HG03066 (cell line): ENCODE measurements around the gene WDPCP.
"Not testable (repeated sequence)": the region's sequence is repeated elsewhere in the genome, so short reads cannot be mapped to it uniquely, and the experiment has no call there.

Experiments used
- ATAC-seq: cut with Tn5 transposase; IDR thresholded peaks from one replicate; pipeline ENCODE4 v1.9.1; 2021; ENCODE audit warnings: low read depth; ENCODE audit not compliant: unreplicated experiment

The WDPCP gene

DNA sequence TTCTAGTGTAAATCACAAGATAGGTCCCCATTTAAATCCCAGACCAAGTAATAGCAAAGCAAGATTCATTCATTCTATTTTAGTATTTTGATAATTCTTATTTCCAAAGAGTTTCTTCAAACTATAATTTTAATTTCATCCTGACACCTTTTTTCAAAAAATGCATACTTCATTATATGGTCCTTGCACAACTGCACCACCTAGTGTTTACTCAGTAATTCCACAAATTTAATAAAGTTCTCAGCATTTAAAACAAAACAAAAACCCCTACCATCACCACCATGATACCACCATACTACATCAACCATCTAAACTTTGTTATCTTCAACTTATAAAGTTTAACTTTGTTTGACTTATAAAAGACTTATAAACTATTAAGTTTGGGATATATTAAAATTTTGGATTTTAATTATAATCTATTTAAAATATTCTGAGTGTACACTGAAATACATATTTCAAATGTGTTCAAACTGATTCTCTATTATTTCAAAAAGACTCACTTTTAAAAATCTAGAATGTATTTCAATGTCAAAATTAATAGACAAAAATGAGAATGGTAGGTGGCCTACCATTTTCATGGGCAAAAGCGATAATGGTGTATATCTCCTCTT, 44.2 kb downstream of the WDPCP start:
- no peak for ATAC-seq

DNA sequence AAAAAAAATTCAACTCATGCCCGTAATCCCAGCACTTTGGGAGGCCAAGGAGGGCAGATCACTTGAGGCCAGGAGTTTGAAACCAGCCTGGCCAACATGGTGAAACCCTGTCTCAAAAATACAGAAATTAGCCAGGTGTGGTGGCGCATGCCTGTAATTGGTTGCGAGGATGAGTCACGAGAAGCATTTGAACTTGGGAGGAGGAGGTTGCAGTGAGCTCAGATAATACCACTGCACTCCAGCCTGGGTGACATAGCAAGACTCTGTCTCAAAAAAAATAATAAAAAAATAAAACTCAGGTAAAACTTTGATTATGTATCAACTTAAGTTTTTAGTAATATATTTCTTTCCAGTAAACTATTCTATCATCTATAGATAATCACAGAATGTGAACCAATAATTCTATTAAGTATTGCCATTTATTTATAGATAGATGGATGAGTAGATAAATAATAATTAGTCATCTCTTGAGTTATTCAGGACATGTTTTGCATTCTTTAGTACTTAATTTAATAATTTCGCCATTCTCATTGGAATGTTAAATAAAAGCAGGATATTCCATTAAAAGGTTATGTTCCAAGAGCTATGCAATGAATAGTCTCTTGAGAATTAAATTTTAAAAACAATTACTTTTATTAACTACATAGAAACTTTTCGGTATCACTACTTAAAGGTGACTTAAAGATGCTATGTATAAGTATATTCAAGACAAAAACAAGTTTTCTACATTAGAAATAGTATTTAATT, 48.7 kb downstream of the WDPCP start:
- no peak for ATAC-seq

DNA sequence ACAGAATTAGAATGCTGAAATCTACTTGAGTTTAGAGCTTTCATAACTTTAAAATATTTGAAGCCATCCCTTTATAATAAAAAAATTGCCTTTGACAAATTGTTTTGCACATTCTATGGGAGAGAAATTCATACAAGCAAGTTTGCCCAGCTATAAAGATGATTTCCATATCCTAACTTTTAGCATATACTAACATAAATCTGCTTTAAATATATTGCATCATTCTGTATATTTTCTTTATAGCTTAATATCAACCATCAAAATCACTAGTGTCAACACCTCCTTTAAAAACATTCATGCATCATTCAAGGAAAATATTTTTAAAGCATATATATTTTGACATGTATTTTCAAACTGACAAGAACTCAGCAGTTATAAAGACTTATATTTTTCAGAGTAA, 49.9 kb downstream of the WDPCP start:
- no peak for ATAC-seq

DNA sequence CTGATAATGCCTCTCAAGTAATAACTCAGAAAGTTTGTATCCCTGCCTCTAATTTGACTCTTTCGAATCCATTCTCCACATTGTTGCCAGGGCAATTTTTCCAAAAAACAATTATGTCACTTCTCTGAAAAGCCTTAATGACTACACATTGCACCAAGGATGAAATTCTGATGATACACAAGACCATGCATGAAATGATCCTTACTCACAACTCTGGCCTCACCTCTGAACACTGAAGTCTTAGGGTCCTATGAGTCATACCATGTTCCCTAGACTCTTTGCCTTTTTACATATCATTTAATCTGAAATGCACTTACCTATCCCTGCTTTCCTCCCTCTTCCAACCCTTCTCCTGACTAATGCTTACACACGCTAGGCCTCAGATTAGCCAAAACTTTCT, 51.0 kb downstream of the WDPCP start:
- no peak for ATAC-seq

DNA sequence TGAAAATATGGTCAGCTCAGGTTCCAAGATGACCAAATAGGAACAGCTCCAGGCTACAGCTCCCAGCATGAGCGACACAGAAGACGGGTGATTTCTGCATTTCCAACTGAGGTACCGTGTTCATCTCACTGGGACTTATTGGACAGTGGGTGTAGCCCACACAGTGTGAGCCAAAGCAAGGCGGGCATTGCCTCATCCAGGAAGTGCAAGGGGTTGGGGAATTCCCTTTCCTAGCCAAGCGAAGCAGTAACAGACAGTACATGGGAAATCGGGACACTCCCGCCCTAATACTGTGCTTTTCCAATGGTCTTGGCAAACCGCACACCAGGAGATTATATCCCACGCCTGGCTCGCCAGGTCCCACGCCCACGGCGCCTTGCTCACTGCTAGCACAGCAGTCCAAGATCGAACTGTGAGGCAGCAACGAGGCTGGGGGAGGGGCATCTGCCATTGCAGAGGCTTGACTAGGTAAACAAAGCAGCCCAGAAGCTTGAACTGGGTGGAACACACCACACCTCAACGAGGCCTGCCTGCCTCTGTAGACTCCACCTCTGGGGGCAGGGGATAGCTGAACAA, 57.5 kb downstream of the WDPCP start:
- no peak for ATAC-seq

DNA sequence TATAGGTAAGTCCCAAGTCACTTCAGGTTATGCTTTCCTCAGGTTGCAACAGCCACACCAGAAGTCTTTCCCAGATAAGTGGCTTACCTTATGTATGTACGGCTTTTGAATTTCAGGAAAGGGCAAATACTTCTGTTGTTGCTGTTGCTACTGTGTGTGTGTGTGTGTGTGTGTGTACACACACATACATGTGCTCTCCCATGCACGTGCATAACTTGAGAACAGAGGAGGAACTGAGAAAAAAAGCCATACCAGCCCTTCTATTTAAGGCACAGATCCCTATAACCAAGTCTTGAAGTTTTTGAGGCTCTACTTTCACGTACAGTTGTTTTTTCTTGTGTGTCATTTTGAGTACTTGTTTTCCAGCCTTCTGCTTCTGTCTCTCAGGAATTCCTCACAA, 62.4 kb downstream of the WDPCP start:
- ATAC-seq: no peak

DNA sequence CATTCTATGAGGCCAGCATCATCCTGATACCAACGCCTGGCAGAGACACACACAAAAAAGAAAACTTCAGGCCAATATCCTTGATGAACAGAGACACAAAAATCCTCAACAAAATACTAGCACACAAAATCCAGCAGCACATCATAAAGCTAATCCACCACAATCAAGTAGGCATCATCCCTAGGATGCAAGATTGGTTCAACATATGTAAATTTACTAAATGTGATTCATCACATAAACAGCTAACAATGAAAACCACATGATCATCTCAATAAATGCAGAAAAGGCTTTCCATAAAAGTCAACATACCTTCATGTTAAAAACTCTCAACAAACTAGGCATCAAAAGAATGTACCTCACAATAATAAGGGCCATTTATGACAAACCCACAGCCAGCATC, 65.3 kb downstream of the WDPCP start:
- no peak for ATAC-seq

DNA sequence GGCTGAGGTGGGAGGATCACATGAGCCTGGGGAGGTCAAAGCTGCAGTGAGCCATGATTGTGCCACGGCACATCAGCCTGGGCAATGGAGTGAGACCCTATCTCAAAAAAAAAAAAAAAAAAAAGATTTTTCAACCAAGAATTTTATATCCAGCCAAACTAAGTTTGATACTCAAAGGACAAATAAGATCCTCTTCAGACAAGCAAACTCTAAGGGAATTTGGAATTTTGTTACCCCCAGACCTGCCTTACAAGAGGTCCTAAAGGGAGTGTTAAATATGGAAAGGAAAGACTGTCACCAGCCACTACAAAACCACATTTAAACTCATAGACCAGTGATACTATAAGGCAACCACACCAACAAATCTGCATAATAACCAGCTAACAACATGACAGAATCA, 67.5 kb downstream of the WDPCP start:
- no peak for ATAC-seq

DNA sequence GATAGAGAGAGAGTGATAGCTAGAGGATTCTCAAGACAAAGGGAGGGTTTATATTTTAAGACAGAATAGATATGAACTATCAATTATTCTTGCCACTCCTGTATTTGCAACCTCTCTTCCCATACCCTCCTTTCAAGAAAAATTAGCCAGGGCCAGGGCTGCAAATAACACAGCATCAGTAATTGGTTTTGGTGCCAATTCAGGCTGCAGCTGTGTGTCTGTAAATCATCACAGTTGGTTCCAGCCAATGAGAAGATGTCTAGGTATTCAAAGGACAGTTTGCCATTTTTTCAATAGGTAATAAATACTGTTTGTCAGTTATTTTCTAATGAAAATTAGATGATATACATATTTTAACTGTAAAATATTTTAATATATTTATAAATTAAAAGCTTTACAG, 73.5 kb downstream of the WDPCP start:
- ATAC-seq: no peak

DNA sequence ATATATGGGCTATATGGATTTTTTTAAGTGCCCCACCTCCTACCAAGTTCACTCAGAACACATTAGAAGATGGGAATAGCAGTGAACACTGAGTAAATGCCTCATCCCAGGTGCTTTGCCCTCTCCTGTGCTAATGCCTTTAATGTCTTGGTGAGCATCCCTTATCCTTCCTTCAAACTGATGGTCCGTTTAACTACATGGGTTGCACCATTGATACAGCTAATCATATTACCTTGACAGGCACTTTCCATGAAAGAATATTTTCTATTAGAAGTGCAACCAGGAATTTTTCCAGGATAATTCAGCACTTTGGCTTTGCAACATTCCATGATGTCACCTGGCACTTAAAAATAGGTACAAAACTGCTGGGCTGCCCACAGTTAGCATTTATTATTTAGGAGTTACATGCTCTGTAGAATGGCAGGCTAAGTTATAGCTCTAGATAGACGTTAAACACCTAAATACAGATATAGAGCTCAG, 74.0 kb downstream of the WDPCP start:
- no peak for ATAC-seq

DNA sequence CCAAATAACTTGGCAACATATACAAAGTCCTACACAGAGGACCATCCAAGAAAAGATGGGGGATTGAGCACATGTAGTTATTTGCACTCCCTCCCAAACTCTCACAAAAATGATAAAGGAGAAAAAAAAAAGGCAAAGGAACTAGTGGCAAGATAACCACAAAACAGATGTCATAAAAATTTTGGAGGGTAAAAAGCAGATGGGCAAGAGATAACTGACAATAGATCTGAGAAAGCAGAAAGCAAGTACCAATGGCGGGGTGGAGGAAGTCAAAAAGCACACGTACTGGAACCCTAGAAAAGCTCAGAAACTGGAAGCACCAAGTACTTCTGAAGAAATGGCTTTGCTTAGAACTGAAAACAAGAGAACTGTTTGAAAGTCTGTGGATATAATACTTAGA, 82.0 kb downstream of the WDPCP start:
- ATAC-seq: no peak

DNA sequence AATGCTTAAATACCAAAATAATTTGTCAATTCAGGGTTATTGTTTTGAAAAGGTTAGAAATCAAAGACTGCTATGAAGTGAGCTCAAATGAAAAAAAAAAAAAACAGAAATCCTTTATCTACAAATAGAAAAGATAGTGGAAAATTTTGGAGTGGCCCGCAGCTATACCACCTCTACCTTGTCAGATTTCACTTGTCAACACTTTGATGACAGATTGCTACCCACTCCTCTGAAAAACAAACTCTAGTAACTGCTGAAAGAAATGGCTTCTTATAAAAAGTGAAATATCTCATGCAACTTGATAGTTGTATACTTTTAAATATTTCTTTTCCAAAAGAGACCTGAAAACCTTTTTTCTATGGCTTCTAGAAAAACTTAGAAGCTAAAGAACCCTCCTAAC, 84.5 kb downstream of the WDPCP start:
- ATAC-seq: no peak

DNA sequence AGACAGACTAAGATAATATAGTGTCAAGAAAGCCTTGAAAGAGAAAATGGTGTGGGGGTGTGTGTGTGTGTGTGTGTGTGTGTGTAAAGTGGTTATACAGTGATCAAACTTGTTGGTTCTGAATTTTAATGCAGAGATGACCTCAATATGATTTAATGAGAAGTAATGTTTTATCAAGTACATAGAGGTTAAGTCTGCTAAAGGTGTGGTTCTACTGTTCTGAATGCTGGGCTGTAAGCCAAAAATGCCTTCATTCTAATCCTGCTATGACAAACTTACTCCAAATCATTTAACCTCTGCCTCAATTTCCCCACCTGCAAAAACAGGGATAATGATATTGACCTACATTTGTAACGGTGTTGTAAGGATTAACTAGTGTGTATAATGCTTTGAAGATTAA, 87.9 kb downstream of the WDPCP start:
- ATAC-seq: no peak

DNA sequence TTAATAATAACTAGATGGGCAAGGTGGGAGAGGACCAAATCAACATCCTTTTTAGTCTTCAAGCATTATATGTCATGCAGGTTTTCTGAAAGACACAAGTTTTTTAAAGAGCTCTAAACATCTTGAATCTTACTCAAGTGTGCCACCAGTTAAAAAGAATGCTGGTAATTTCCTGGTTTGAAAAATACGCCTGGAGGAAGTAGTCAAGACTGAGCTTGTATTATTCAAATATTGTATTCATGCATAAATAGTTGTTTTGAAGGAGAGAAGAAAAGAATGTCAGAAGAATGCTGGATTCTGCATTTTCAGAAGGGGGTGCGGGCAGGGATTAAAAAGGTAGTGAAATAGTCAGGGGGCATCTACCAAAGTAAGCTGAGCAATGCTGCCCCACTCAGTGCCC, 90.7 kb downstream of the WDPCP start:
- ATAC-seq: no peak

DNA sequence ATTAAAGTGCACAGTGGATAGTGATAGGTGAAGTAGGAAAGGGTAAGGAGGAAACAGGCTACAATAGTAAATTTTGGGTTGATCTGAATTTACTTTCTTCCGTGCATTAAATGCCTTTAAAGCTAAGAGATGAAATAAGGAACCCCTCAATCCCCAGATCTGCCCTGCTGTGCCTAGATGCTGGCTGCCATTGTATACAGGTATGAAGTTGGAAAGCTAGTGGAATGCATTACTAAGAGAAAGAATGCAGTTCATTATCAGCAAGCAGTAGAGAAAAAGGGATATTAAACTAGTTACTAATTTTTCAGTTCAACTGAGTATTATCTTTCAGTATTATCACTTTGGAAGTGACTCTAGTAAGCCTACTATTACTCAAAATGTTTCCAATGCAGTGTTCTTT, 93.3 kb downstream of the WDPCP start:
- ATAC-seq: no peak

DNA sequence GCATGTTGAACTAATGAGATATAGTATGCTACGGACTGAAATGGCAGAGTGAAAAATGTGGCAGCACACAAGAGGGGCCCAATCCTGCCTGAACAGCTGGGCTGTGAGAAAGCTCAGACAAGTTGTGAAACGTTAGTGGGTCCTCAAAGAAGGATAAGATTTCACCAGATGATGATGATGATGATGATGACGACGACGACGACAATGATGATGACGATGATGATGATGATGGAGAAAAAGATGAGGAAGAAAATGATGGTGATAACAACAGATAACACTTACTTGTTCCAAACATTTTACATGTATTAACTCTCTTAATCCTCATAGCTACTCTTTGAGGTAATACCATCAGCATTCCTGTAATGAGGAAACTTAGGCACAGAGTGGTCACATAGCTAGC, 94.2 kb downstream of the WDPCP start:
- ATAC-seq: no peak

DNA sequence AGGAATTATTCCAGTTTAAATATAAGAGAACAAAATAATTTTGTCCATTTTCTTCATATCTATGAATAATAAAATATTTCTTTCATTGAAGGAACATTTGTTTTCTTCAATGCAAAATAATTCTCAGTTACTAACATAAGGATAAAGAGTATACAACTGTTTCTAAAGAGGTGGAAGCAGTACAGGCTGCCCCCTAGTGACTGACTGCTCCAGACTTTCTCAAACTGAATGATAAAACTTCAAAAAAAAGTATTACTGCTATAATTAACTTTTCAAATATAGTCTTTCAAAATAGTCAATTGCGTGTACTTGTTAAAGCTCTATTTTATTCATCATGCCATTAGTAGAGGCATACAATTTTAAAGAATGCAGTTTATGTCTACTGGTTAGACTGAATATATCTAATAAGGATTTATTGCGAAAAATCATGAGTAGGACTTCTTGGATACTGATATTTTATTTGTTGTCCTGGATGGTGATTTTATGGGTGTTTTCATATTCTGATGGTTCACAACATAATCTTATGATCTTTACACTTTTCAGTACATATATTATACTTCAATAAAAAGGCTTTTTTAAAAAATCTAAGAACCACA, 100.1 kb downstream of the WDPCP start:
- ATAC-seq: no peak

DNA sequence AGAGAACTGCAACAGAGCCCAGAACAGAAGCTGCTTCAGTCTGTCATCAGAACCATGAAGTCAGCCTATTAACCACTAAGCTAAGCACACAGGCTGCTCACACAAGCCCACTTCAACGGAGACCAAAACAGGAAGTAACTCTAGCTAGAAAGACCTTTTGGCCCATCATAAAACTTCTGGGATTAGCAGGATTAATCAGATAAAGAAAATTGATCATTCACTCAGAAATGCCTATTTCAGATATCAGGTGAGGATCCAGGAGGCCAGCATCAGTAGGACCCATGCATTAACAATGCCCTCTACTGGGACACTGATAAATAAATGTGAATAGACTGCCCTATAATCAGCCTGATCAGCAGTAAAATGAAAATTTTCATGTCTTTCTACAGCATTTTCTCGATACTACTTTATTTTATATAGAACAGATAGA, 101.4 kb downstream of the WDPCP start:
- no peak for ATAC-seq

DNA sequence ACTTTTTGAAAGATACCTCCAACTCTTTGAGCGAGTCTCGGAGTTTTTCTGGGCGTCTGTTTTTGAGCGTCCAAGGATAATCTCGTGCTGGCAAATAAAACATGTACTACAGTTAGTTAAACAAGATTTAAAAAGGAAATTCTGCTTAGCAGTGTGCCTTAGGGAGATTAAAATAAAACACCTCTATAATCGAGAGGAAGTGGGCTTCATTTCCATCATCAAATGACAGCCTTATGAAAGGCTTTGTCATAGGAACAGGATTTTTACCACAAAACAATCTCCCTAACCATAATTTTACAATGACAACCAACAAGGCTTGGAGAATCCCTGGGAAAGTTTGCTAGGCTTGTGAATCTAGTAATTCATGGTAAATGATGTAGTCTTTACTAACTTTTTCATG, 103.4 kb downstream of the WDPCP start:
- no peak for ATAC-seq

DNA sequence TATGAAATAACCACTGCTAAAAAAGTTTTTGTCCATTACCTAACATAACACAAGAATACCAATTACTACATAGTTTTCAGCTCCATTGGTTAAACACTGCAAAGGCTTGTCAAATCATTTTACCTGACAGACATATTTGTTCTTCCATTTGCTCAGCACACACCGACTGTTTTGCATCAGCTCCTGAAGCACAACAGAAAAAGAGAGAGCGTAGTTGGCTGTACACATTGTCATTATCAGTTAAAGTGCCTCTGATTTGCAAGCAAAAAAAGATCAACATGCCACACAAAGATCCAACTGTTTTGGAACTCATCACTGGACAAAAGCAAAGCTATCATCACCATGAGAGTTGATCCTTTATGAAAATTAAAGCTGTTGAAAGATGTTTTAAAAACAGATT, 103.8 kb downstream of the WDPCP start:
- no peak for ATAC-seq

DNA sequence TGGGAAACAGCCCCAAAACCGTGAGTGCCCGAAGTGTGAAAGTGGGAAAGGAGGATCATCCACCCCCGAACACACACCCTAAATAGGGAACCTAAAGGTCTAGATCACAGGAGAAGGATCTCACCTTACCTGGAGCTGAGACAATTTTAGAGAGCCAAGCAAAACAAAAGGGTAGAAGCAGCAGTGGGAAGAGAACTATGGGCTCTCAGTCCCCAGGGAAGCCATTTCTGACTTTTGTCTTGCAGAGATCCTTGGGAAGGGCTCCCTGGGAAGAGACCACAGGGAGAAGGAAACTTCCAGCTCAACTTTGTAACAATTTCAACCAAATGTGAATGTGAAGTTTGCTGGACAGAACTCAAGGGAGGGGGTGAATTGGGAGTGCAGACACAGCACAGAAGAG, 110.6 kb downstream of the WDPCP start:
- ATAC-seq: no peak

DNA sequence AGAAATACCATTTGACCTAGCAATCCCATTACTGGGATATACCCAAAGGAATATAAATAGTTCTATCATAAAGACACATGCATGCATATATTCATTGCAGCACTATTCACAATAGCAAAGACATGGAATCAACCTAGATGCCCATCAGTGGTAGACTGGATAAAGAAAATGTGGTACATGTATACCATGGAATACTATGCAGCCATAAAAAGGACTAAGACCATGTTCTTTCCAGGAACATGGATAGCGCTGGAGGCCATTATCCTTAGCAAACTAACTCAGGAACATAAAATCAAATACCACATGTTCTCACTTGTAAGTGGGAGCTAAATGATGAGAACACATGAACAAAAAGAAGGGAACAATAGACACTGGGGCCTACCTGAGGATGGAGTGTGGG, 119.0 kb downstream of the WDPCP start:
- ATAC-seq: not testable (repeated sequence)
